ENCODE results near the gene ACVR1B. TPM values are rescaled to one million over a fixed set of nuclear protein-coding genes. Genes with fewer than 3 reads are reported as not detected.

The ACVR1B gene
- total RNA-seq, 3 donors from 2014 or later (not counting 1 experiment from before 2014, with no cell fraction given), result 5.9 to 9.6 (median 6.6) TPM

DNA sequence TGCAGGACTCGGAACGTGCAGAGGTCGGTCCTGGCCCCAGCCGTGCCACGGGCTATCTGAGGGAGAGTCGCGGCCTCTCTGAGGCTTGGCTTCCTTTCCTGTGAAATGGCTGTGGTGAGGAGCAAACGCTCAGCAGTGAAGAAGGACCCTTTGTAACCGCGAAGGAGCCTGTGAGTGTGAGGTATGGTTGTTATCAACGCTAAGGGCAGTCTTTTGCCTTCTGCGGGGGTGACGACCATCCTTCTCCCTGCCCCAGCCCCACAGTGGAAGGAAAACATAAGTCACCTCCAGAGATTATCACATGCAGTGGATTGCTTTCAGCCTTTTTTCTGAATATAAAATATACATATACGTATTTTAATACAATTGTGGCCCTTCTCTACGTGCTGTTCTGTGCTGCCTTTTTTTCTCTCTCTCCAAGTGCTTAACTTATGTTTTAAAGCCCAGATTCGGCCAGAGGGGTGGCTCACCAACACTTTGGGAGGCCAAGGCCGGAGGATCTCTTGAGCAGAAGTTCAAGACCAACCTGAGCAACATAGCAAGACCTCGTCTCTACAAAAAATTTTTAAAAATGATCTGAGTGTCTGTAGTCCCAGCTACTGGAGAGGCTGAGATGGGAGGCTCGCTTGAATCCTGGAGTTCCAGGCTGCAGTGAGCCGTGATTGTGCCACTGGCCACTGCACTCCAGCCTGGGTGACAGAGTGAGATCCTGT is 72.6 kb downstream of the ACVR1B start:
- WGBS (ENCODE audit: insufficient coverage), result 28% methylated on average over 19 of the region's 20 CpGs
- no peaks in the 10 kb centered on the region for H3K9me3 Mint-ChIP-seq
- H3K27ac Mint-ChIP-seq, result peak overlapping the region; percentile 85 to 90
- ATAC-seq (peak; percentile 1 to 9 (median 3)), DNase-seq (no peak)
- H3K27me3 Mint-ChIP-seq (ENCODE audit: low read depth in 2 of 2), result no peaks in the 10 kb centered on the region
- no peaks in the 10 kb centered on the region for H3K36me3 Mint-ChIP-seq
- intact Hi-C loops (cut with micrococcal nuclease), result loop anchor here (1.0 to 2.0 kb wide), 2 partner anchors 18 to 97 kb away; partner anchors contain the start of gene TAMALIN
- Histone ChIP-seq H3K27me3 (ENCODE audit: control insufficient read depth, insufficient read depth, low read length) (no peaks in the 10 kb centered on the region), H3K4me1 (ENCODE audit: control insufficient read depth, insufficient read depth, low read length) (peaks cover 39% of the 10 kb centered on the region), H3K4me3 (ENCODE audit: low read length) (no peak overlapping the region), H3K9me3 (ENCODE audit: control insufficient read depth, insufficient read depth, low read length) (no peaks in the 10 kb centered on the region), H3K36me3 (ENCODE audit: control insufficient read depth, insufficient read depth, low read length) (no peaks in the 10 kb centered on the region), H3K27ac (ENCODE audit: low read length) (peak overlapping the region; percentile 15)
- H3K4me3 Mint-ChIP-seq, result peak overlapping the region; percentile 94
- peak; percentile 47 for TF ChIP-seq CTCF (IDR thresholded peaks at IDR 0.05)
- peaks cover 35 to 44% of the 10 kb centered on the region in 2 donors for H3K4me1 Mint-ChIP-seq

- peak overlapping the region; percentile 88 to 90 for H3K27ac Mint-ChIP-seq
- peaks cover 35 to 44% of the 10 kb centered on the region in 2 donors for H3K4me1 Mint-ChIP-seq
- Histone ChIP-seq H3K27ac (ENCODE audit: low read length) (peak overlapping the region; percentile 55), H3K4me1 (ENCODE audit: control insufficient read depth, insufficient read depth, low read length) (peaks cover 39% of the 10 kb centered on the region), H3K9me3 (ENCODE audit: control insufficient read depth, insufficient read depth, low read length) (no peaks in the 10 kb centered on the region), H3K36me3 (ENCODE audit: control insufficient read depth, insufficient read depth, low read length) (no peaks in the 10 kb centered on the region), H3K27me3 (ENCODE audit: control insufficient read depth, insufficient read depth, low read length) (no peaks in the 10 kb centered on the region), H3K4me3 (ENCODE audit: low read length) (peak overlapping the region; percentile 15)
- no peaks in the 10 kb centered on the region for H3K36me3 Mint-ChIP-seq
- intact Hi-C loops (cut with micrococcal nuclease), result loop anchor here (1.0 to 2.0 kb wide), 3 partner anchors 44 to 96 kb away; partner anchors contain the start of gene ATG101
- TF ChIP-seq CTCF (IDR thresholded peaks at IDR 0.05), result no peak
- DNase-seq, result peak in 1 of 2 donors; percentile 62
- 41% methylated on average over 15 of the region's 15 CpGs for WGBS (ENCODE audit: insufficient coverage)
- H3K9me3 Mint-ChIP-seq, result no peaks in the 10 kb centered on the region
- ATAC-seq, result no peak
- no peaks in the 10 kb centered on the region for H3K27me3 Mint-ChIP-seq (ENCODE audit: low read depth in 2 of 2)
- H3K4me3 Mint-ChIP-seq, result peak overlapping the region; percentile 94
Observed at GRCh38 chr12:52024845-52025230, 73.3 kb downstream of the ACVR1B start.

DNA sequence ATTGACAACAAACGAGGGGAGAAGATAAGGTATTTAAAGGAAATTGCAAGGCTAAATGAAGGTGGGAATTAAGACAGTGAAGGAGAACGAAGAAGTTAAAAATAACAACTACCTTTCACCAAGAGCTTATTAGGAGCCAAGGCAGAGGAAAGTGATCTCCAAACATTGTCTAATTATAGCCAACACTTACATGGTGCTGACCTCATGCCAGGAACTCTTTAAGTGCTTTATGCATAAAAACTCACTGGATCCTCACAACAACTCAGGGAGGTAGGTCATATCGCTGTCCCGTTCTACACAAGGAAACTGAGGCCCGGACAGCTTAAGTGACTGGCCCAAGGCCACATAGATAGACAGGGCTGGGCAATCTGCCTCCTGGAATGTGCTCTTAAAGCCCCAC is 74.8 kb downstream of the ACVR1B start:
- no peaks in the 10 kb centered on the region for H3K9me3 Mint-ChIP-seq
- H3K36me3 ChIP-seq (ENCODE audit: control insufficient read depth, insufficient read depth, low read length), result no peaks in the 10 kb centered on the region
- H3K27me3 ChIP-seq (ENCODE audit: control insufficient read depth, insufficient read depth, low read length), result no peaks in the 10 kb centered on the region
- intact Hi-C loops (cut with micrococcal nuclease), result no loop called here
- DNase-seq (no peak), ATAC-seq (no peak)
- no peaks in the 10 kb centered on the region for H3K9me3 ChIP-seq (ENCODE audit: control insufficient read depth, insufficient read depth, low read length)
- no peak for TF ChIP-seq CTCF (IDR thresholded peaks at IDR 0.05)
- H3K4me3 ChIP-seq (ENCODE audit: low read length), result no peak overlapping the region
- no peak overlapping the region for H3K27ac ChIP-seq (ENCODE audit: low read length)
- peak overlapping the region; percentile 88 to 90 for H3K27ac Mint-ChIP-seq
- H3K4me3 Mint-ChIP-seq, result no peak overlapping the region
- no peaks in the 10 kb centered on the region for H3K36me3 Mint-ChIP-seq
- no peaks in the 10 kb centered on the region for H3K27me3 Mint-ChIP-seq (ENCODE audit: low read depth in 2 of 2)
- 89% methylated on average over 4 of the region's 5 CpGs for WGBS (ENCODE audit: insufficient coverage)
- H3K4me1 ChIP-seq (ENCODE audit: control insufficient read depth, insufficient read depth, low read length), result peaks cover 32% of the 10 kb centered on the region
- peaks cover 23 to 30% of the 10 kb centered on the region in 2 donors for H3K4me1 Mint-ChIP-seq
